CD4-positive, alpha-beta T cell treated with Interleukin-2 at 100 ng/mL for 4 hours (primary cell): ENCODE measurements around the gene GRHPR.
"Not testable (repeated sequence)": the region's sequence is repeated elsewhere in the genome, so short reads cannot be mapped to it uniquely, and the experiment has no call there.

Experiments used
- DNase-seq: peaks from one replicate; pipeline ENCODE4 v3.0.0-alpha.2; 2020; ENCODE audit warnings: low spot score

Gene GRHPR

DNA sequence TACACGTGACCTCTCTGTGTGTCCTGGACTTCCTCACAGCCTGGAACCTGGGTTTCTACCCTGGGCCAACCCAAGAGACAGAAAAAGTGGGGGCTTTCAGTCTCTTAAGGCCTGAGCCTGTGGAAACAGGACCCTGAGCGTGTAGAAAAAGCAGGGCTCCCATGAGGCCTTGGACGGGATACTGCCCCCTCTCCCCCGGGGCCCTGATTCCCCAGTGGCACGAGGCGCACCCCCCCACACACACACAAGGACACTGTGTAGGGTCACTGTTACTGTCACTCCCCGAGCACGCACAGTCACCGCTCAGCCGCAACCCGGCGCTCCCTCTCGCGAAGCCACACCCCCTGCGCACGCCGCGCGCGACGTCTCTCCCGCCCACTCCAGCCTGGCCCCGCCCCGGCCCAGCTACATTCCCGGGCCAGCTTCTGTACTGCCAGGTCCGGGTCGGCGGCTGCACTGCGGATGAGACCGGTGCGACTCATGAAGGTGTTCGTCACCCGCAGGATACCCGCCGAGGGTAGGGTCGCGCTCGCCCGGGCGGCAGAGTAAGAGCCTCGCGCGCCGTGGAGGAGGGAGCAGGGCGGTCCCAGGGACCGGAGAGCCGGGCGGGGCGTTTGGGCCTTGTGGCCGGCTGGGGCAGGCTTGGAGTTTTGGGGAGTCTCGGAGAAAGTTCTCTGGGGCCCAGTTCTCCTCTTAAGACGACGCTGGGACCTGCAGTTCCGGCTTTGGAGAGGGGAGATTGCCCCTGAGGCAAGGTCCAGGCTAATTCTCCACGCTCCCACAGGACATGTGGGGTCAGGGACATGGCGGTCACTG is at the start of gene GRHPR:
Gene GRHPR, plus strand, starts transcription at position 408 of the 816 bp plus-strand sequence. Its CDS starts 55 bp downstream, at position 463.
- peak; percentile 87 for DNase-seq

DNA sequence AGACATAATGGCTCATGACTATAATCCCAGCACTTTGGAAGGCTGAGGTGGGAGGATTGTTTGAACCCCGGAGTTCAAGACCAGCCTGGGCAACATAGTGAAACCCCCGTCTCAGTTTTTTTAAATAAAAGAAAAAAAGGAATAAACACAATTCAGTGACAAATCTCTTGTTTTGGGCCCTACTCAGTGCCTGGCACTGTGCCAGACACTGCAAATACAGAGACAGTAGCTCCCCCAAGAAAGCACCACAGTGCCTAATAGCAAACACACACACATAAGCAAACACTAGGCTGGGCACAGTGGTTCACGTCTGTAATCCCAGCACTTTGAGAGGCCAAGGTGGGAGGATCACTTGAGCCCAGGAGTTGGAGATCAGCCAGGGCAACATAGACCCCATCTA is 49.7 kb upstream of the GRHPR start:
- DNase-seq: no peak

DNA sequence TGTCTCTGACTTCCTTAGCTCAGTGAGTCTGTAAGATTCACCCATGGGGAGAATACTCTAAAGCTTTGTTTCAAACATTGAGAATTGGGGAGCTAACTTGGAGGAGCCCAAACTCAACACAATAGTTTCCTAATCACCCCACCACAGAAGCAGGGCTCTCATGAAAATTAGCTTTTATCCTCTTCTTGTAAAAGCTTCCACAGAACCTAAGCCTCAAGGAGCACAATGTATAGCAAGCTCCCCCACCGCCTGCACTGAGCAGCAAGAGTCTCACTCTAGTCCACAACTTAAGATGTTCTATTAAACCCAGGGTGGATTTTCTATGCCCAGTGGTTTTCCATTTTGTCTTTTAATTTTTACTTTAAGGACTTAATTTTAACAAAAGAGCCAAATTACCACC is 48.9 kb upstream of the GRHPR start:
- no peak for DNase-seq

DNA sequence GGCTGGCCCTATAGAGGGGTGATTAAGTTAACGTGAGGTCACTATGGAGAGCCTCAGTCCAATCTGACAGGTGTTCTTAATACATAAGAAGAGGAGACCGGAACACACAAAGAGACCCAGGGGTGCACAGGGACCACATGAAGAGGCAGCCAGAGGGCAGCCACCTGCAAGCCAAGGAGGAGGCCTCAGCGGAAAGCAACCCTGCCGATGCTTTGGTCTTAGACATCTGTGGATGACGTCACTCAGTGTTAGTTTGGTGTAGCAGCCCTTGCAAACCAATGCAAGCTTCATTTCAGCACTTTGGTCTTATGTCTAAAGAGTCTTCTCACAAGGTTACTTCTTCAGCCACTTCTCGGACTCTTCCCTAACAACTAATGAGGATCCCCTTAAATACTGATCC is 47.6 kb upstream of the GRHPR start:
- DNase-seq: no peak

DNA sequence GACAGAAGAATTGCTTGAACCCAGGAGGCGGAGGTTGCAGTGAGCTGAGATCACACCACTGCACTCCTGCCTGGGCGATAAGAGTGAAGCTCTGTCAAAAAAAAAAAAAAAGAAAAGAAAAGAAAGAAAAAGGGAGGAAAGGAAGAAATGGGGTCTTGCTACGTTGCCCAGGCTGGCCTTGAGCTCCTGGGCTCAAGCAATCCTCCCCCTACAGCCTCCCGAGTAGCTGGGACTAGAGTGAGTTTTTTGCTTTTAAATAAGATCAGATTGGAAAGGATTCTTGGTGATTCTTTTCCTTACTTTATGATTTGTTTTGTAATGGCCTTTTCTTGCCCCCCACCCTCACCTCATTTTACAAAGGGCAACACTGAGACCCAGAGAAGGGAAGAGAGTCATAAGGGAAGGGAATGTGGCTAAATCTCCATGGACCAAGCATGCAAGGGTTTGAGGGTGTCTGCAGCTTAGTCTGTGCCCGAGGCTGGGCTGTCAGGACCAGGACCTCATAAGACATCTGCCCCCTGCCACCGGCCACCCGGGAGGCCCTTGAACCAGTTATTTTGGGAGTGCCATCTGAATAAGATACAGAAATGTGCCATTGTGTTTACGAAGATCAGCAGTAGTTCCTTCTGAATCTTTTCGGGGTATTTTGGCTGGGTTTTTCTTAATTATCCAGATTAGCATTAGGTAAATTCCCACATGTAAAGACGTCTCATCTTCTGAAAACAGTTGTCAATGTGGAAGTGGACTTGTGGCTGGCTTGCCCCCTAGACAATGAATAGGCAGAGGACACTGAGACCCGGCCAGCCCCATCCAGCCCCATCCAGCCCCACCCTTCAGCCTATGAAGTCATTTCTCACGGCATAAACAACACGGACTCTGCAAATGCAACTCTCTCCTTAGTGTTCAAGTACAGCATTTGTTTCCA is 44.5 kb upstream of the GRHPR start:
- no peak for DNase-seq

DNA sequence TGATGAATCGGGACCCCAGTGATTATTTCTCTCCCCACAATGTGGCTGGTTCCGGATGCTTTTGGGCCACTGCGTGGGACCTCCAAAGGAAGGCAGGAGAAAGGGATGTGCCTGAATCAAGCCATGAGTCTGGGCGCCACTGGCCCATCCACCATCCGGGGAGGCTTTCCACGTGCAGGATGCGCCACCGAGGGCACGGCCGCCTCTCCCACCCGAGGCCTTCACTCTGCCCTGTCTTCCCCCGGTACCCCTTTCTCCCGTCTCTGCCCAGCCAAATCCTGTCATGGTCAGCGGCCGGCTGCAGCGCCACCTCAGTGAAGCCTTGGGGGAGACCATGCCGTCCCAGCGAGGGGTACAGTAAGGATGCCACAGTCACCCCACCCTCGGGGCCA is 43.9 kb upstream of the GRHPR start:
- no peak for DNase-seq

DNA sequence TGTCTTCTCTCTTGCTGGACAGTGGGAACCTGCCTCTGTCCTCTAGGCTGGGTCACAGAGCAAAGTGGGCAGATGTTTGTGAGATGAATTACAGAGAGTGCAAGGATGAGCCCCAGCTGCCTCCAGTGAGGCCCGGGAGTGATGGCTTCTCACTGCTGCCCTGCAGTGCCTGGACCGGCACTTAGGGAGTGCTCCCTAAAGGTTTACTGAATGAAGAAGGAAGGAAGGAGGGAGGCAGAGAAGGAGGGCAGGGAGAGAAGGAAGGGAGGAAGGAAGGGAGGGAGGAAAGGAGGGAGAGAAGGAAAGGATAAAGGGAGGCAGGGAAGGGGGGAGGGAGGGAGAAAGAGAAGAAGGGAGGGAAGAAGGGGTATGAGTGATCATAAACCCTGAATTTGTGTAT is 42.7 kb upstream of the GRHPR start:
- no peak for DNase-seq

DNA sequence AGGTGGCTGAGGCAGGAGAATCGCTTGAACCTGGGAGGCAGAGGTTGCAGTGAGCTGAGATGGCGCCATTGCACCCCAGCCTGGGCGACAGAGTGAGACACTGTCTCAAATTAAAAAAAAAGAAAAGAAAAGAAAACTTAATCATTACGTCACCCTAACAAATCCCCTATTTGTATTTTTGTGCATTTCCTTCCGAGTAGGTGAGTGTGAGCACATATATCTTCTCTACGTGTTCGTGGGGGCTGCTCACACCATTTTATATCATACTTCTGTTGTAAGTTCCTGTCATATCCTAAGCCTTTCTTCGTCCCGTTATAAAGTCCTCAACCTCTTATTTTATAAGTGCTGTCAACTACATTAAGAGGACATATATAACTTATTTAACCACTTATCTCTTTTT is 41.9 kb upstream of the GRHPR start:
- no peak for DNase-seq

DNA sequence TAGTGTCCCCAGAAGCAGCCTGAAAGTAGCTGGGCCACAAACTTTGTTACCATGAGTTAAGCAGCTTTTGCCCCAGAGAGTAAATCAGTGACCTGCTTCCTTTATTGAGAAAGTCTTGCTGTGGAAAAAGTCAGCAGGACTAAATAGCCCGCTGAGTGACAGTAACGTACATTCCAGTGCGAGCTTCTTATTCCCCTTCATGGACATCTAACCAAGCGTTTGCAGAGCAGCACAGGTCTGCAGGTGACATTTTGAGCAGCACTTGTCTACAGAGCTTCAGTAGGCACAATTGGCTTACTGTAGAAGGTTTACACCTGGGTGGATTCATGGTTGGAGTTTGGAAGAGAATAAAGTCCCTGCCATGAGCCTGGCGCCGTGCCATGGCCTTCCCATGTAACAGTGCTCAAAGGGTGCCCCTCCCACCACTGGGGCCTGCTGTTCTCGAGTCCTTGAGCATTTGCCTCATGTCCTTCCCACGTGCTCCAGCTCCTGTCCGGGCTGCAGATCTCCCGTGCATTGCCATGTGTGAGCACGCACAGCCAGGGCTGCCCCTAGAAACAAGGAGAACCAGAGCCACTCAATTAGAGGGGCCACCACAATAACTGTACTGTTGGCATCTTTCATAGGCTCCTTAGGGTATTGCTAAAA is 41.3 kb upstream of the GRHPR start:
- DNase-seq: no peak

DNA sequence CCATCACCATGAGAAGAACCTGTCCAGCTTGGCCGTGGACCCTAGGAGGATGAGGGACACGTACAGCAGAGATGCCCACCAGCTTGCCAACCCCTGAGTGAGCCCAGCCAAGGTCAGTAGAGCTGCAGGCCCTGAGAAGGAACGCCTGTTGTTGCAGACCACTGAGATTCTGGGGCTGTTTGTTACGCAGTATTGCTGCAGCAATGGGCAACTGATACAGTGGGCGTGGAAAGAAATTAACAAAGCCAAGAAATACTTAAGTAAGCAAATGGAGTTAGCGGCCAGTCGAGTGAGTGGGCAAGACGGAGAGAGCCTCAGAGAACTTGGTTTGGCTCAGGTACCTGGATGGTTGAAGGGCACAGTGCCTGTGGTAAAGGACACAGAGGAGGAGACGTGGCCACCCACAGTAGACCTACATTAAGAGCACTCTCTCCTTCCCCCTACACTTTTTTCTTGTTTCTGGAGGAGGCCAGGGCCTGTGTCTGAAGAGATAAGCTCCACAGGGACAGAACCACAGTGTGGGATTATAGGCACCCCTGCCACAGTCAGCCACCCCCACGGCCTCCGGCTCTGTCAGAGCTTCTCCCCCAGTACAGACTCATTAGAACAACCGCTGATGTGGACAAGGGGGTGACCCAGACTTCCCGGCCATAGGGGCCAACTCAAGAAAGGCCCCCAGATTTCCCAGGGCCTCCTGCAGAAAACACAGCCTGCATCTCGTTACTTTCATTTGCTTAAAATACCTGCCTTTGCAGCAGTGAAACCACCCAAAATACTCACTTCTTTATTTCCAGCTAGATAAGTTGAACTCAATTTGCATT is 40.1 kb upstream of the GRHPR start:
- DNase-seq: no peak

DNA sequence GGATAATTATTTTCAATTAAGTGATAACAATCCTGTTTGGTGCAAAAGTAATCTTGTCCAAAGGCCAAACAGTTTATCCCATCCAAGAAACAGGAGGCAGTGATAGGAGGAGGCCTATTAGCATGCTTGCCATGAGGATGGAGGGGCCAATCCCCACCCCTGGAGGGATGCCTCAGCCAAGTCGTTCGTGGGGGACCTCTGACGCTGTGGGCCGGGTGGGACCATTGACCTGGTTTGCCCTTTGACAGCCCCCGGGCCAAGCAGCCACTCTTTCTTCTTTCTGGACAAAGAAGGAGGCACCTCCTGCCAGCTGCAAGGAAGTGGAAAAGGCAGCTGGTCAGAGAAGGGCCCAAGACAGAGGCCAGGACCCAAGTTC is 39.5 kb upstream of the GRHPR start:
- no peak for DNase-seq

DNA sequence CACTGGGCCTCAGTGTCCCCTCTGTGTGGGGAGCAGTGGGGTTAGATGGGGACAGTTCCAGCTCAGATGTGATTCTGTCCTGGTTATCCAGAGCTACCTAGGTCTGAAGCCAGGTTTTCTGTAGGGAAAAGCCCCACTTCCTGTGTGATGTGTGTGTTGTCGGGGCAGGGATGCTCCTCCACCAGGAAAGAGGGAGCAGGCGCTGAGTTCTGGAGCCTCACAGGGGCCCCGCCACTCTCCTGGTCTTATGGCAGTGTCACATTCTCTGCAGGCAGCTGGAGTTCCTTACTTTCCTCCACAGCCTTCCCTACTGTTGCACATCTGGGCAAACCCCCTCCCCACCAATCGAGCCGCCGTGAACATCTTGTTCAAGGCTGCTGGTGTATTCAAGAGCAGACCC is 39.1 kb upstream of the GRHPR start:
- DNase-seq: no peak

DNA sequence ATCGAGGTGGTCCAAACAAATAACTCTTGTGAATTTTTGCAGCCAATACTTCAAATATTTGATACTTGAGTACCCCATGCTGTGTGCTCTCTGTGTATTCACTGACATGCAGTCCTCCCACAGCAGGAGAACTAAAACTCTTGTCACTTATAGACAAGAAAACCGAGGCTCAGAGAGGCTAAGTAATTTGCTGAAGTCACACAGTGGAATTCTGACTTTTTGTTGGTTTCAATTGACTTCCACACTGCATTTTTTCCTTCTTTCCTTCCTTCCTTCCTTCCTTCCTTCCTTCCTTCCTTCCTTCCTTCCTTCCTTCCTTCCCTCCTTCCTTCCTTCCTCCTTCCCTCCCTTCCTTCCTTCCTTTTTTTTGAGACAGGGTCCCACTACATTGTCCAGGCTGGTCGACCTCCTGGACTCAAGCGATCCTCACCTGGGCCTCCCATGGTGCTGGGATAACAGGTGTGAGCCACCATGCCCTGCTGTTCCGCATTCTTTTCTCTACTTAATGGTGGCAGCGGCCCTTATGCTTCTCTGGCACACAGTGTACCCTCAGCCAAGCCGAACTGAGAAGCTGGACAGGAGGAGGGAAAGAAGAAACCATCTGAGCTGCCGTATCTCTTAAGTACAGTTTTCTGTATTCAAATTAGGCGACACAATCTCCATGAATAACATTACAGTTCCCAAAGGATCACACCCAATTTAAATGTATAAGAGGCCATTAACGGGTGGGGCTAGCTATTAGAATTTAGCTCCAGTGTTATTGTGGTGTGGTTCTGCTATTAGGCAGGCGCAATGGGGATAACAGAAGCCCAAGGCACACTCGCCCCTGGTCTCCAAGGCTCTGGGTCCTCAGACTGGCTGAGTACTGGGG is 38.4 kb upstream of the GRHPR start:
- no peak for DNase-seq

DNA sequence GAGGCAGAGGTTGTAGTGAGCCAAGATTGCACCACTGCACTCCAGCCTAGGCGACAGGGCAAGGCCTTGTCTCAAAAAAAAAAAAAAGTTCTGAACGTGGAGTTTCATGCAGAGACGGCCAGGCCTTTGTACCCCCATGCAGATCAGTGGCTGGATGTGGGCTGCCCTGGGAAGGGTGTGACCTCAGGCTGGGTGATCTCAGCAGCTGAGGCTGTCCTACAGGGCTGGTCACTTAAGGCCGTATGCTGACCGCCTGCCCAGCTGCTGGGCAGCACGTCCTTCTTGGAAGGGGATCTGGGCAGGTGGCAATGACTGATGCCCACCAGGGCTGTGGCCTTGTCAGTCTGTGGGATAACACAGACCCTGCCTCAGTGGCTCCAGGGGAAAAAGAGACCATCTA is 37.2 kb upstream of the GRHPR start:
- DNase-seq: no peak

DNA sequence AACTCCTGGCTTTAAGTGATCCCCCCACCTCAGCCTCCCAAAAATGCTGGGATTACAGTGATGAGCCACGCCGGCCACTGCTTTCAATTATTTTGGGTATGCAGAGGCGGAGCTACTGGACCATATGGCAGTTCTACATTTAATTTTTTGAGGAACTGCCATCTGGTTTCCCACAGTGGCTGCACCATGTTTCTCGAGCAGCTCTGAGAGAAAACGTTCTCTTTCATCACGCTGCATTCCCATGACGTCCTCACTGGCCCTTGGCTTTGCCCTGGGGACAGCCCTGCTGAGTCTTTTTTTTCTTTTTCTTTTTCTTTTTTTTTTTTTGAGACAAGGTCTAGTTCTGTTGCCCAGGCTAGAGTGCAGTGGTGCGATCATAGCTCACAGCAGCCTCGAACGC is 35.5 kb upstream of the GRHPR start:
- no peak for DNase-seq

DNA sequence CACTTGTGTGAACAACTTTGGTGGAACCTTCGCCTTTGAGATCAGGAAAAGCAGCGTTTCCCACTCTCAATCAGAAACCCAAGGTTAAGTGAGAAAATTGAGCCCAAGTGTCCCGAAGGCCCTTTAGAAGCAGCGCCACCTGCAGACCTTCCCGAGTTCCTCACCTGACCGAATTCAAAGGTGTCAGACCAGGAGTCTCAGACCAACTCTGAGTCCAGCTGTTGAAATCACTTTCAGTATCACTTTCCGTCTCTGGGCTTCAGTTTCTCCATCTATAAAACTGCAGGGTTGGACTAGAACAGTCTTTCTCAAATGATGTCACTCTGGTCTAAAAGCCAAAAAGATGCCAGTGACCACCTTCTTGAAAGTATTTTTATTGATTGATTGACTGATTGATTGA is 31.7 kb upstream of the GRHPR start:
- DNase-seq: peak; percentile 27

DNA sequence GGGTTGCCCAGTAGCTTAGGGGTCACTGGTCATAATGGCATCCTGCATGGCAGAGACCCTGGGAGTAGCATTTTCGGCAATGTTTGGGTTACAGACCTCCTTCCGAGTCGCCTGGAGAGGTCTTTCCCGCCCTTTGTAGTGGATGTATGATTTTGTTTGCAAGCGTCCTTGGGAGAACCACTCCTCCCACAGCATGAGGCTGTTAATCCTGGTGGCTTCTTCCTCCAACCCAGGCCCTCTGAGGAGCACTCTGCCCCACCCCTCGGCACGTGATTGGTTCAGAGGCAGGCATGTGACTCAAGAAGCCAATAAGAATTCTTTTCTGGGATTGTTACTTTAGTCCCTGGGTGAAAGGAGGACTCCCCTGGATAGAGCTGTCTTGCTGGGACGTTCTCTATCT is 30.2 kb upstream of the GRHPR start:
- DNase-seq: no peak

DNA sequence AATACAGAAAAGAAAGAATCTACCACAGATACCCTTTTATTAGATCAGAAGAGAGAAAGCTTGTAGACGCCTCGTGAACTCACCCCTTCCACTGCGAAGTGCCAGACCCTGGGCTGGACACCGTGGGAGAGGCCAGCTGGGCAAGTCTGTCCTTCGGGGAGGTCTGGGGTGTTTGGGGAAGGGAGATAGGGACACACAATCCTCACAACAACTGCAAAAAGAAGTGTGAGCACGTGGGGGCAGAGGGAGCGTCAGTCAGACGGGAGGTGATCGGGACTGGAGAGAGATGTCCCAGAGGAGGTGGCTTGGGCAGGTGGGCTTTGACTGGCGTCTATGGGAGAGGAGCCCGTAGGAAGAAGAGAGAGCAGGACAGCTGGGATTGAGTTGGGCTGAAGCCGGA is 27.3 kb upstream of the GRHPR start:
- DNase-seq: no peak

DNA sequence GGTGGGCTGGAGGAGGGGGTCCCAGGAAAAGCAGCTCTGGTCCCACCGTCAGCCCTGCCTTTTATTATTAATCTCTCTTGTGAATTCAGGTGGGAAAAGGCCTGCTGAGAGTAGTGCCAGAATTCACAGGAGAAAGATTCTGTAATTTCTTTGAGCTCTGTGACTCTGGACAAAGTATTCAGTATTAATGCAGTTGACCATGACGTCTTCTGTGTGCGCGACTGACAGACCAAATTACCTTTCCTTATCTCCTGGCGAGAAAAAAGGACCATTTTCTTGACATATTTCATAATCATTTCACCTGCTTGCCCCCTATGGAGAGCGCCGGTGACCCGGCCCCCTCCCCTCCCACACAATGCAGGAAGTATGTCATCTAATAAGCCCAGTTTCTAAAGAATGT is 26.8 kb upstream of the GRHPR start:
- no peak for DNase-seq

DNA sequence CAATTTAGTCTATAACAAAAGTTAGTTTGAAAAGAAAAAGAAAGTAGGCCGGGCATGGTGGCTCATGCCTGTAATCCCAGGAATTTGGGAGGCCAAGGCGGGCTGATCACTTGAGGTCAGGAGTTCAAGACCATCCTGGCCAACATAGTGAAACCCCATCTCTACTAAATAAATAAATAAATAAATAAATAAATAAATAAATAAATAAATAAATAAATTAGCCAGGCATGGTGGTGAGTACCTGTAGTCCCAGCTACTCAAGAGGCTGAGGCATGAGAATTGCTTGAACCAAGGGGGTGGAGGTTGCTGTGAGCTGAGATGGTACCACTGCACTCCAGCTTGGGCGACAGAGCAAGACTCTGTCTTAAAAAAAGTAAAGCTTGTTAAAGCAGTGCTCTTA is 24.5 kb upstream of the GRHPR start:
- not testable (repeated sequence) for DNase-seq

DNA sequence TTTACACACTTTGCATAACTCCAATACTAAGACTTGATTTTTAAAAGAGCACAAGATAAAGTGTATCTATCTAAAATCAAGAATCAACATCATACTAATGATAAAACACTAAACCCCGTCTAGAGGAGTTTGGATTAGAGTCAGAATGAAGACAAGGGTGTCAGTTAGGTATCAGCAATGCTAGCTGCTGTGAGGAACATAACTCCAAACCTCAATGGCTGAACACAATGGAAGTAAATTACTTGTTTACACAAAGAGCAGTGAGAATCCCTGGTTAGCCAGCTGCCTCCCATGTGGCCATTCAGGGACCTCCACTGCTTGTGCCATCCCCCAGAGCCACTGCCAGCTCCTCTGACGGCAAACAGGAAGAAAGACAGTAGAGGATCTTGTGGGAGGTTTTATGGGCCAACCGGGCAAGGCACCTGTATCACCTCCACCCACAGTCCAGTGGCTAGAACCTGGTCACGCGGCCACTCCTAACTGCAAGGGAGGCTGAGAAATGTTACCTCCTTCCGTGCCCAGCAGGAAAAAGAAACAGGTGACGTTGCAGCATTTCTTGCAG is 24.0 kb upstream of the GRHPR start:
- no peak for DNase-seq
